Activated T-cell treated with anti-CD3 and anti-CD28 coated beads, Interleukin-2, amount 50 U/mL, for 72 hours (primary cell): ENCODE results near the gene ADAMTSL4. TPM values are rescaled to one million over a fixed set of nuclear protein-coding genes. Genes with fewer than 3 reads are reported as not detected.
A peak's percentile ranks its signal among the peaks of the same experiment; 100 is the strongest.

Source experiments
- ATAC-seq, 2 donors: fragments of 150-1000 bp; cut with Tn5 transposase; replicated peaks in 1 of 2; 2 replicates each; pipeline ENCODE4 v1.10.0; 2021; ENCODE audit warnings: moderate library complexity in 2 of 2, mild to moderate bottlenecking in 1 of 2
- DNase-seq, 2 donors: peaks; one replicate each; pipeline ENCODE4 v3.0.0; 2021 to 2022; ENCODE audit warnings: mixed read lengths in 1 of 2
- H3K27ac Mint-ChIP-seq: one replicate; pipeline ENCODE4 v1.8.0; 2022; ENCODE audit warnings: mild to moderate bottlenecking, moderate library complexity, mixed read lengths
- H3K27me3 Mint-ChIP-seq: one replicate; pipeline ENCODE4 v1.8.0; 2022; ENCODE audit warnings: low read depth, mixed read lengths
- H3K36me3 Mint-ChIP-seq, 2 donors: one replicate each; pipeline ENCODE4 v1.8.0; 2022; ENCODE audit warnings: mixed read lengths in 2 of 2, mild to moderate bottlenecking in 1 of 2; ENCODE audit not compliant: insufficient read depth in 2 of 2
- H3K4me1 Mint-ChIP-seq: one replicate; pipeline ENCODE4 v1.8.0; 2022; ENCODE audit warnings: low read depth, mixed read lengths
- H3K4me3 Mint-ChIP-seq, 2 donors: one replicate each; pipeline ENCODE4 v1.8.0; 2022; ENCODE audit warnings: mild to moderate bottlenecking in 2 of 2, mixed read lengths in 2 of 2, moderate library complexity in 2 of 2
- H3K9me3 Mint-ChIP-seq, 2 donors: one replicate each; pipeline ENCODE4 v1.8.0; 2022; ENCODE audit warnings: mixed read lengths in 2 of 2
- total RNA-seq, 2 donors: library from RNA; stranded (reverse); gene quantifications; one replicate each; pipeline ENCODE4 v1.2.3, GENCODE V29; 2022

ADAMTSL4 gene
- total RNA-seq, 2 donors from 2014 or later: 0.86 to 2.6 TPM

DNA sequence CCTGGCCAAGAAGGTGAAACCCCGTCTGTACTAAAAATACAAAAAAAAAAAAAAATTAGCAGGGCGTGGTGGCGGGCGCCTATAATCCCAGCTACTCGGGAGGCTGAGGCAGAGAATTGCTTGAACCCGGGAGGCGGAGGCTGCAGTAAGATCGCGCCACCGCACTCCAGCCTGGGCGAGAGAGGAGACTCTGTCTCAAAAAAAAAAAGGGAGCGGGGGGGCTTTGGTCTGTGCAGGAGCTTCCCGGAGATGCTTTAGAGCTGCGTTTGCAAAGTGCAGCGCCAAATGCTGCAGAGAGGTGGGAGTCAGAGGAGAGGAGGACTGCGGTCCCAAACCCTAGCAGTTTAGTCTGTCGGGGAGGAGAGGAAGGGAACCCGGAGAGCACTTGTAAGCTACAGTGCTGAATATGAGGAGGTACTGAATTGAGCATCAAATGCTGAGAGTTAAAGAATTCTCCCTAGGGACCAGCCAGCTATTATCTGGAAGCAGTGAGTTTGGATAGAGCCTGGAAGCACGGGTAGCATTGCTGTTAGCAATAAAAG is 33.1 kb upstream of the ADAMTSL4 start:
- peaks cover 20% of the 10 kb centered on the region for H3K4me1 Mint-ChIP-seq
- ATAC-seq (peak; percentile 12 to 14), DNase-seq (peak in 1 of 2 donors; percentile 8)
- H3K36me3 Mint-ChIP-seq: no peaks in the 10 kb centered on the region
- peak overlapping the region; percentile 88 to 94 for H3K4me3 Mint-ChIP-seq
- no peaks in the 10 kb centered on the region for H3K27me3 Mint-ChIP-seq
- H3K27ac Mint-ChIP-seq: peak overlapping the region; percentile 12
- H3K9me3 Mint-ChIP-seq: no peaks in the 10 kb centered on the region

DNA sequence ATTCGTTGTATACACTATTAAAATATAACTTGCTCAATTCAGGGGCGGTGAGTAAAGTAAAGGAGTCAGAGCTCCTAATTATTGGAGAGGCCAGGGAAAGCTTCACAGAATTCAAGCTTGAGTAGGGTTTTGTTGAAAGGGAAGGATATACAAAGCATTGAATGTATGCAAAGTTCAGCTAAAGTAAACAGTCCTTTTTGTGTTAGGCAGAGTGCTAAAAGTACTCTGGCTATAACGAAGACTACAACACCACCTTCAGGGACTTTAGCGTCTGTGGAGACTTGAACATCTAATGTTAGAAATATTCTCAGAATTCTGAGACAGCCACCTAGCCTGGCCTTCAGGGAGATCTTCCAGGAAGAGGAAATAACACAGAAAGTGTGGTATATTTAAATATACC is 32.6 kb upstream of the ADAMTSL4 start:
- Mint-ChIP-seq H3K4me3 (peak overlapping the region; percentile 88 to 94), H3K9me3 (no peaks in the 10 kb centered on the region), H3K27me3 (no peaks in the 10 kb centered on the region), H3K27ac (no peak overlapping the region), H3K4me1 (peaks cover 24% of the 10 kb centered on the region), H3K36me3 (no peaks in the 10 kb centered on the region)
- no peak for ATAC-seq
- DNase-seq: no peak

DNA sequence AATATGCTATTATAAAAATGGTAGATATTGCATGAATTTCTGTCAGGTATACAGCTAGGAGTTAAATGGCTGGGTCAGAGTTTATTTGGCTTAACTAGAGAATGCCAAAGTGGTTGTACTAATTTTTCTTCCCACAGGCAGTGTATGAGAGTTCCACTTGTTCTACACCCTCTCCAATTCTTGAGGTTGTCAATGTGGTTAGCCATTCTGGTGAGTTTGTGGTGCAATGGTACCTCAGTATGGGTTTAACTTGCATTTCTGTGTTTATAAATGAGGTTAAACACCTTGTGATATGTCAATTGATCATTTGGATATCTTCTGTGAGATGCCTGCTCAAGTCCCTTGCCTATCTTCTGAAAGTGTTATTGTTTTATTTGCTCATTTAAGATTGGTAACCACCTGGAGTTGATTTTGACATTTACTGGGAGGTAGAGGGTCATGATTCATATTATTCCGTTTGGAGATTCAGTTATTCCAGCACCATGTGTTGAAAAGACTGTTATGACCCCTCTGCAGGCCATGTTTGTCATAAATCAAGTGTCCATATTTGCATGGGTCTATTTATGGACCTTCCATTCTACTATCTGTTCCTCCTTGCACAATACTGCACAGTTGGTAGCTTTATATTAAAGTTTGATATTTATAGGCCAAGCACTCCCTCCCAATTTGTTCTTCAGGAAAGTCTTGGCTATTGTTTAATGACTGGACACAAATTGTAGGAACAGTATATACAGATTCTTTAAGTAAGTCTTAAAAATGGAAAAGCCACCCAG is 27.8 kb upstream of the ADAMTSL4 start:
- no peak overlapping the region for H3K27ac Mint-ChIP-seq
- H3K9me3 Mint-ChIP-seq: no peaks in the 10 kb centered on the region
- no peaks in the 10 kb centered on the region for H3K27me3 Mint-ChIP-seq
- DNase-seq: no peak
- no peak for ATAC-seq
- no peaks in the 10 kb centered on the region for H3K36me3 Mint-ChIP-seq
- H3K4me1 Mint-ChIP-seq: peaks cover 11% of the 10 kb centered on the region
- no peak overlapping the region for H3K4me3 Mint-ChIP-seq

DNA sequence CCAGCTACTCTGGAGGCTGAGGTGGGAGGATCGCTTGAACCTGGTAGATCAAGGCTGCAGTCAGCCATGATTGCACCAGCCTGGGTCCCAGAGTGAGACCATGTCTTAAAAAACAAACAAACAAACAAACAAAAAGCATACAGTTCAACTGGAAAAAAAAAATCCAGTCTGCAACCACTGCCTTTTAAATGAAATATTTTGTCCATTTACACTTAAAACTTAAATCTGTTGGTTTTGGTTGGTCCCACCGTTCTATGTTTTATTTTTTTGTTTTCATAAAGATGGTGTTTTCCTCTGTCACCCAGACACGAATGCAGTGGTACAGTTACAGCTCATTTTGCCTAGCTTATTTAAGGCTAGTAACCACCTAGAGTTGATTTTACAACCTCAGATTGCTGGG is 23.9 kb upstream of the ADAMTSL4 start:
- H3K4me1 Mint-ChIP-seq: peaks cover 5% of the 10 kb centered on the region
- H3K27me3 Mint-ChIP-seq: no peaks in the 10 kb centered on the region
- H3K27ac Mint-ChIP-seq: no peak overlapping the region
- H3K36me3 Mint-ChIP-seq: no peaks in the 10 kb centered on the region
- H3K9me3 Mint-ChIP-seq: no peaks in the 10 kb centered on the region
- no peak overlapping the region for H3K4me3 Mint-ChIP-seq
- ATAC-seq: no peak
- no peak for DNase-seq

GRCh38 chr1:150528196-150528595 is 21.0 kb upstream of the ADAMTSL4 start:
- no peaks in the 10 kb centered on the region for H3K36me3 Mint-ChIP-seq

GRCh38 chr1:150529017-150529416 is 20.2 kb upstream of the ADAMTSL4 start:
- no peak overlapping the region for H3K27ac Mint-ChIP-seq
- ATAC-seq: no peak
- H3K4me1 Mint-ChIP-seq: no peaks in the 10 kb centered on the region
- no peaks in the 10 kb centered on the region for H3K9me3 Mint-ChIP-seq
- H3K36me3 Mint-ChIP-seq: no peaks in the 10 kb centered on the region
- no peak overlapping the region for H3K4me3 Mint-ChIP-seq
- no peak for DNase-seq
- H3K27me3 Mint-ChIP-seq: no peaks in the 10 kb centered on the region

More at GRCh38 chr1:150528196-150528595, 21.0 kb upstream of the ADAMTSL4 start:
- no peaks in the 10 kb centered on the region for H3K27me3 Mint-ChIP-seq
- no peak for ATAC-seq
- no peaks in the 10 kb centered on the region for H3K4me1 Mint-ChIP-seq
- H3K27ac Mint-ChIP-seq: no peak overlapping the region
- H3K4me3 Mint-ChIP-seq: no peak overlapping the region
- DNase-seq: no peak
- no peaks in the 10 kb centered on the region for H3K9me3 Mint-ChIP-seq

DNA sequence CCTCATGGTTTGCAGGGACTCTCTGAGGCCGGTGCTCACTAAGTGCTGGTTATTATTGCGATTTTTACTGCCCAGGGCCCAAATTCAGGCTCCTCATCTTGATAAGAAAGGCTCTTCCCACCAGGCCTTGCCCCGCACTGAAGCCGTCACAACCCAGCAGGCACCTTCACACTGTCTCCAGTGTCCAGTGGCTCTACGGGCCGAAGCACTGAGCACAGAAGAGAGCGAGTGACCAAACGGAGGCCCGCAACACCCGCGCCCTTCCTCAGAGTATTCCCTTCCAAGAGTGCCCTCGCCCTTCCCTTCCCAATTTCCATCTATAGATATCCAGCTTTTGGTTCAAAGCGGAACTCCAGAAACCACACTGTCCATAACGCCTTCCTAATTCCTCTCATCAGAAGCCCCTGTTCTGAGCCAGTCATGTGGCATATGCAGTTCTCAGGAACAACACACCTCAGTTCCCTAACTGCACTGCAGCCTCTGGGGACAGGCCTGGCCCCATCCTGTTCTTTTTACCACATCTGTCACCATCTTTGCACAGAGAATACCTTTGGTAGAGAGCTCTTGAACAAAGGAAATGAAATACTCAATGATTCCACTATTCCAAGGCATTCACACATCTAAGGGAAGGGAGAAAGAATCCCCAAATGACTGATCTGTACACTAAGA is 18.6 kb upstream of the ADAMTSL4 start:
- no peak for ATAC-seq
- H3K4me3 Mint-ChIP-seq: no peak overlapping the region
- H3K27me3 Mint-ChIP-seq: no peaks in the 10 kb centered on the region
- no peaks in the 10 kb centered on the region for H3K36me3 Mint-ChIP-seq
- DNase-seq: no peak
- no peaks in the 10 kb centered on the region for H3K4me1 Mint-ChIP-seq
- no peaks in the 10 kb centered on the region for H3K9me3 Mint-ChIP-seq
- no peak overlapping the region for H3K27ac Mint-ChIP-seq

DNA sequence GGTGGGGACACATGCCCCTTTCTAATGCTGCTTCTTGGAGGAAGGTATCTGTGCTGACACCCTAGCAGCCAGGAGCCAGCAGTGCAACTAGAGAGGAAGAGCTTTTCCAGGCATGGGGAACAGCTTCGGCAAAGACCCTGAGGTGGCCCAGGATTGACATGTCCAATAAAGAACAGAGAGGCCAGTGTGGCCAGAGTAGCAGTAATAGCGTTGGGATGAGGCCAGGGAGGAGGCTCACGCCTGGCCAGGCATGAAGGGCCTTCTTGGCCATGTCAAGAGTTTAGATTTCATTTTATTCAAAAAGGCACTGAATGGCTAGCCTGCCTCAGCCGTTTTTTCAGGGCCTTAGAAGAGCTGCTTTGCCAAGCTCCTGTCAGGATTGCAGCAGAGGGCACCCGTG is 16.3 kb upstream of the ADAMTSL4 start:
- ATAC-seq (no peak), DNase-seq (no peak)
- Mint-ChIP-seq H3K36me3 (no peaks in the 10 kb centered on the region), H3K27ac (peak overlapping the region; percentile 9), H3K4me3 (no peak overlapping the region), H3K9me3 (no peaks in the 10 kb centered on the region), H3K27me3 (no peaks in the 10 kb centered on the region), H3K4me1 (no peaks in the 10 kb centered on the region)

DNA sequence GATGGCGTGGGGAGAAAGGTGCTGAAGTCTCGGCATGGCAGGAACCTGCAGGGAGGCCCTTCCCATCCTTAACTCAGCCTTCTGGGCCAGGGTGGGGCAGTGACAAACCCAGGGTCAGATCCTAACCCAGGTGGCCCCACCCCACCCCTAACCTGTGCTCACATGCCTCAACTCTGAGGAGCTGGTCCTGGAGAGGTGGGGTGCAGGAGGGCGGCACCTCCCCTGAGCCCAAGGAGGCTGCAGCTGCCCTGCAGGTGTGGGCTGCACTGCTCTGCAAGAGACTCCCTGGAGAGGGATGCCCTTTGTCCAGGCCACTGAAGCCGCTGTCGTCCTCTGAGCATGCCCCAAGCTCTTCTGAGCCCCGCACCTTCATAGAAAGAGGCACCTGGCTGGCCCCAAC is 15.2 kb upstream of the ADAMTSL4 start:
- H3K36me3 Mint-ChIP-seq: no peaks in the 10 kb centered on the region
- no peaks in the 10 kb centered on the region for H3K4me1 Mint-ChIP-seq
- H3K9me3 Mint-ChIP-seq: no peaks in the 10 kb centered on the region
- no peaks in the 10 kb centered on the region for H3K27me3 Mint-ChIP-seq
- no peak overlapping the region for H3K27ac Mint-ChIP-seq
- no peak overlapping the region for H3K4me3 Mint-ChIP-seq
- DNase-seq: no peak
- ATAC-seq: no peak

DNA sequence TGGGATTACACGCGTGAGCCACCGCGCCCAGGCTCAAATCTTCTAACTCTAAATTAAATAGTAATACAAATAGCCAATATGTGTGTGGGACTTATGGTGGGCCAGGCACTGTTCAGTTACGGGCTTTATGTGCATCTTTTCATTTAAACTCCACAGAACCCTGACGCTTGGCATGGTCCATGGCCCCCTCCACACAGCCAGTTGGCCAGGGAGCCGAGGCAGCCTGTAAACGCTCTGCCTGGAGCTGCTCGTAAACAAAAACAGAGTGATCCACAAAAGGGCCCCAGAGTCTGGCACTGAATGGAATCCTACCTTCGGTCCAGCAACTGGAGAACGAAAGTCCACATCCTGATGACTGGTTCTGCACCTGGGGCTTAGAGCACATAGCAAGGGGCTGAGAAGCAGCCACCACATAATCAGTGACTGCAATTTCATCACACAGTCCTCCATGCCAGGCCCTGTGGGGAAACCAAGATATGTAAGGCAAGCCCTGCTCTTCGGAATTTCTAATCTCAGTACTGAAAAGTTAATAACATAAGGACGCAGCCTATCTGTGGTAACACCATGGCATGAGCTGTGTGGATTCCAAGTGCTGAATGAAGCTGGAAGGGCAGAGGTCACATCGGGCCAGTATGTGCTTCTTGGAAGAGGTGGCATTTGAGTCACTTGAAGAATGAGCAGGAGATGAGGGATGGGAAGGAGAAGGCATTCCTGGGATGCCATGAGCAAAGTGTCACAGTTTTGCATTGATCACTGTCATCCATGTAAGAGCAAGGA is 13.5 kb upstream of the ADAMTSL4 start:
- H3K36me3 Mint-ChIP-seq: no peaks in the 10 kb centered on the region
- H3K4me1 Mint-ChIP-seq: no peaks in the 10 kb centered on the region
- H3K4me3 Mint-ChIP-seq: no peak overlapping the region
- H3K9me3 Mint-ChIP-seq: no peaks in the 10 kb centered on the region
- H3K27me3 Mint-ChIP-seq: no peaks in the 10 kb centered on the region
- ATAC-seq (no peak), DNase-seq (no peak)
- no peak overlapping the region for H3K27ac Mint-ChIP-seq

- no peak overlapping the region for H3K27ac Mint-ChIP-seq
- ATAC-seq: no peak
- H3K27me3 Mint-ChIP-seq: no peaks in the 10 kb centered on the region
- DNase-seq: no peak
- H3K36me3 Mint-ChIP-seq: no peaks in the 10 kb centered on the region
- no peaks in the 10 kb centered on the region for H3K9me3 Mint-ChIP-seq
- H3K4me1 Mint-ChIP-seq: no peaks in the 10 kb centered on the region
- no peak overlapping the region for H3K4me3 Mint-ChIP-seq
These were observed 12.1 kb upstream of the ADAMTSL4 start for GRCh38 chr1:150536836-150537731.
